Erythroblast (primary cell): ENCODE data around the gene ZC3H8.

Source experiments
- GATA1 ChIP-seq: IDR thresholded peaks from 2 replicates; pipeline ENCODE4 v1.6.1; 2011; ENCODE audit warnings: low read depth, mild to moderate bottlenecking, control low read depth, low read length, moderate library complexity
- POLR2A ChIP-seq: IDR thresholded peaks from 2 replicates; pipeline ENCODE4 v1.6.1; 2011; ENCODE audit warnings: mild to moderate bottlenecking, low read length

DNA sequence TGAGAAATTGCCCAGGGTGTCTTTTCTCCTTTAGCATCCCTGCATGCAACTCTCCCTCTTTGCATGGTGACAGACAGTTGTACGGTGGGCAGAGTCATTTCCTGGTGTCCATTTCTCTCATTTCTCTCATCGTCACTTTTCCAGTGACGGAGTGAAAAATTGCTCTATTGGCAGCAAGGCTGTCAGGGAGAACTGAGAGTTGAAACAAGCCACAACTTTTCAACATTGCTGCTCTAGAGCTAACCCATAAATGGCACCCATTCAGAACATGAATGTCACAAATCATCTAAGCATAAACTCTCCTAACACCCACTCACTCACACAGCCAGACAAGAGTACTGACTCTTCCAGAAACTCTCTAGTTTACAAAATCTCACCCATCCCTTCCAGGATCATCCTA is 55.7 kb downstream of the ZC3H8 start:
- TF ChIP-seq POLR2A (no peak), GATA1 (no peak)
